HEK293 (cell line): ENCODE measurements around the gene ZNF330.

Experiments
- EGR2 ChIP-seq: fragments of 450-650 bp; formaldehyde crosslinking; IDR thresholded peaks from 2 replicates; pipeline ENCODE4 v1.5.1; 2016; ENCODE audit warnings: low read depth, missing biosample characterization, missing genetic modification characterization
- FEZF1 ChIP-seq: fragments of 450-650 bp; formaldehyde crosslinking; IDR thresholded peaks from 2 replicates; pipeline ENCODE4 v1.5.1; 2016; ENCODE audit warnings: missing biosample characterization, missing genetic modification characterization
- GLIS1 ChIP-seq: fragments of 450-650 bp; formaldehyde crosslinking; IDR thresholded peaks from 2 replicates; pipeline ENCODE4 v1.5.1; 2016; ENCODE audit warnings: missing biosample characterization, missing genetic modification characterization
- GLIS2 ChIP-seq: fragments of 450-650 bp; formaldehyde crosslinking; IDR thresholded peaks from 2 replicates; pipeline ENCODE4 v1.5.1; 2016; ENCODE audit warnings: missing biosample characterization, missing genetic modification characterization
- KLF1 ChIP-seq: fragments of 450-650 bp; formaldehyde crosslinking; IDR thresholded peaks from 2 replicates; pipeline ENCODE4 v1.5.1; 2016; ENCODE audit warnings: missing biosample characterization, missing genetic modification characterization
- SCRT1 ChIP-seq: fragments of 450-650 bp; formaldehyde crosslinking; IDR thresholded peaks from 2 replicates; pipeline ENCODE4 v1.5.1; 2016; ENCODE audit warnings: missing biosample characterization, missing genetic modification characterization, borderline replicate concordance
- SETDB1 ChIP-seq: IDR thresholded peaks from one replicate; pipeline ENCODE4 v1.6.1; 2017; ENCODE audit warnings: mild to moderate bottlenecking, low read length, moderate library complexity, mixed read lengths; ENCODE audit not compliant: insufficient read length
- YY1 ChIP-seq: fragments of 450-650 bp; formaldehyde crosslinking; IDR thresholded peaks from 2 replicates; pipeline ENCODE4 v1.5.1; 2018; ENCODE audit warnings: missing biosample characterization, missing genetic modification characterization
- ZBTB11 ChIP-seq: fragments of 450-650 bp; formaldehyde crosslinking; conservative IDR thresholded peaks from 2 replicates; pipeline ENCODE4 v1.5.1; 2016; ENCODE audit warnings: low read depth, missing biosample characterization, missing genetic modification characterization
- ZIC2 ChIP-seq: fragments of 450-650 bp; formaldehyde crosslinking; IDR thresholded peaks from 2 replicates; pipeline ENCODE4 v1.5.1; 2016; ENCODE audit warnings: missing biosample characterization, missing genetic modification characterization
- ZNF16 ChIP-seq: fragments of 450-650 bp; formaldehyde crosslinking; IDR thresholded peaks from 2 replicates; pipeline ENCODE4 v1.5.1; 2016; ENCODE audit warnings: low read depth, missing biosample characterization, missing genetic modification characterization
- ZNF292 ChIP-seq: fragments of 450-650 bp; formaldehyde crosslinking; IDR thresholded peaks from 2 replicates; pipeline ENCODE4 v1.5.1; 2016; ENCODE audit warnings: low read depth, missing biosample characterization, missing genetic modification characterization, borderline replicate concordance
- ZNF335 ChIP-seq: fragments of 450-650 bp; formaldehyde crosslinking; conservative IDR thresholded peaks from 2 replicates; pipeline ENCODE4 v1.5.1; 2016; ENCODE audit warnings: missing biosample characterization, missing genetic modification characterization
- ZNF350 ChIP-seq: fragments of 450-650 bp; formaldehyde crosslinking; IDR thresholded peaks from 2 replicates; pipeline ENCODE4 v1.5.0; 2017; ENCODE audit warnings: missing biosample characterization, mild to moderate bottlenecking, missing genetic modification characterization
- ZNF394 ChIP-seq: fragments of 450-650 bp; formaldehyde crosslinking; IDR thresholded peaks from 2 replicates; pipeline ENCODE4 v1.5.1; 2016; ENCODE audit warnings: missing biosample characterization, missing genetic modification characterization, mild to moderate bottlenecking, moderate library complexity, borderline replicate concordance
- ZNF514 ChIP-seq: fragments of 450-650 bp; formaldehyde crosslinking; IDR thresholded peaks from 2 replicates; pipeline ENCODE4 v1.5.1; 2016; ENCODE audit warnings: missing biosample characterization, missing genetic modification characterization
- ZNF561 ChIP-seq: fragments of 450-650 bp; IDR thresholded peaks from 2 replicates; pipeline ENCODE4 v1.5.1; 2018; ENCODE audit warnings: missing biosample characterization, missing genetic modification characterization, borderline replicate concordance
- ZNF585B ChIP-seq: fragments of 450-650 bp; formaldehyde crosslinking; IDR thresholded peaks from 2 replicates; pipeline ENCODE4 v1.5.1; 2016; ENCODE audit warnings: missing biosample characterization, missing genetic modification characterization
- ZNF623 ChIP-seq: fragments of 450-650 bp; formaldehyde crosslinking; IDR thresholded peaks from 2 replicates; pipeline ENCODE4 v1.5.1; 2016; ENCODE audit warnings: missing biosample characterization, missing genetic modification characterization
- ZNF639 ChIP-seq: fragments of 450-650 bp; formaldehyde crosslinking; IDR thresholded peaks from 2 replicates; pipeline ENCODE4 v1.5.1; 2016; ENCODE audit warnings: missing biosample characterization, missing genetic modification characterization
- ZNF670 ChIP-seq: fragments of 450-650 bp; formaldehyde crosslinking; IDR thresholded peaks from 2 replicates; pipeline ENCODE4 v1.5.1; 2016; ENCODE audit warnings: missing biosample characterization, missing genetic modification characterization, low read depth
- ZNF701 ChIP-seq: fragments of 450-650 bp; formaldehyde crosslinking; IDR thresholded peaks from 2 replicates; pipeline ENCODE4 v1.5.1; 2016; ENCODE audit warnings: missing biosample characterization, missing genetic modification characterization
- ZNF707 ChIP-seq: fragments of 450-650 bp; formaldehyde crosslinking; IDR thresholded peaks from 2 replicates; pipeline ENCODE4 v1.5.1; 2016; ENCODE audit warnings: missing biosample characterization, missing genetic modification characterization
- ZNF768 ChIP-seq: fragments of 450-650 bp; formaldehyde crosslinking; IDR thresholded peaks from 2 replicates; pipeline ENCODE4 v1.5.1; 2018; ENCODE audit warnings: missing biosample characterization, mild to moderate bottlenecking, missing genetic modification characterization
- ZNF785 ChIP-seq: fragments of 450-650 bp; formaldehyde crosslinking; IDR thresholded peaks from 2 replicates; pipeline ENCODE4 v1.5.1; 2016; ENCODE audit warnings: missing biosample characterization, missing genetic modification characterization
- ZNF830 ChIP-seq: fragments of 450-650 bp; IDR thresholded peaks from 2 replicates; pipeline ENCODE4 v1.5.0; 2018; ENCODE audit warnings: missing biosample characterization, missing genetic modification characterization, low read depth, mild to moderate bottlenecking, moderate library complexity
- ZSCAN18 ChIP-seq: fragments of 450-650 bp; formaldehyde crosslinking; IDR thresholded peaks from 2 replicates; pipeline ENCODE4 v1.5.1; 2016; ENCODE audit warnings: missing biosample characterization, missing genetic modification characterization
- ZSCAN30 ChIP-seq: fragments of 450-650 bp; IDR thresholded peaks from 2 replicates; pipeline ENCODE4 v1.5.1; 2018; ENCODE audit warnings: missing biosample characterization, mild to moderate bottlenecking, missing genetic modification characterization, moderate library complexity
- TF ChIP-seq, protein P1 (sequence below): fragments of 450-650 bp; formaldehyde crosslinking; IDR thresholded peaks from 2 replicates; pipeline ENCODE4 v1.5.1; 2016; ENCODE audit warnings: missing biosample characterization, missing genetic modification characterization
- TF ChIP-seq, protein P2 (sequence below): fragments of 450-650 bp; IDR thresholded peaks from 2 replicates; pipeline ENCODE4 v1.5.1; 2018; ENCODE audit warnings: missing biosample characterization, missing genetic modification characterization

Gene ZNF330

DNA sequence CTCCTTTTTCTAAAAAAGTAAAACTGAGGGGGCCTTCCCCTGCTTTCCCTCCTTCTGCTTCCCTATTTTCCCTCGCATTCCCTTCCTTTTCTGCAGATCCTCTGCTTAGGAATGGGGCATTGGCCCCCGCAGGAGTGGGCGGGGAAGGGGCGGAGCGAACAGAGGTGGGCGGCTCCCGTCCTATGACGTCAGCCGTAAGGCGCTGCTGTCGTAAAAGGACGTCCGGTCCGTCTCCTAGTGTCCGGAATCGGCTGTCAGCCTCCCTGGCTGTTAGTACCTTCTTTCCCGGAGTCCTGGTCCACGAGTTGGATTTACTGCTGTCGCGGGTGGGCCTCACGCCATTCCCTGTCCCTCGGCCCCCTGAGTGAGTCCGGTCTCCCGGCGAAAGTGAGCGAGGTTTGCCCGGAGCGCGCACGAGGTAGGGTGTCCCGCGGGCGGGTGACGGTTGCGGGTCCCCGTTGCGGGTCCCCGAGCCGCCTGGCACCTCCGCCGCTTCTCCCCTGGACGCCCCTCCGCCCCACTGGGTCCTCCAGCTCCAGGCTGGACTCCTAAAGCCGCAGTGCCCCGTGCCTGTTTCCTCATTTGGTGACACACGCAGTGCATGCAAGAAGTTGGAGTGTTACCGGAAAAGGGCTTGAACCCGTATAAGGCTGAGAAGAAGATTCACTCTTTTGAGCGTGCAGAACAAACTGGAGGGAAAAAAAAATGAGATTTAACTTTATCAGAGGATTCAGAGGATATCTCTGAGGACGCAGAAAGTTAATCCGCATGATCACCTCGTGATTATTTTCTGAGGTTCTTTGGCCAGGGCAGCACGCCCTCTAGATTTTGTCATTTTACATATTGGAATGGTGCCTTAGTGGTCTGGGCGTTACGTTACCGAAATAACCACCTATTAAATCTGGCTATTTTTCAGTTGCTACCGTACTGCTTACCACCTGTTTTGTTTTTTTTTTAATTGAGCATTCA is at the start of gene ZNF330 (continued):
- TF ChIP-seq ZNF514 (tag by site-specific recombination), result no peak
- peak; percentile 78 for TF ChIP-seq EGR2 (tag by site-specific recombination)
- TF ChIP-seq SCRT1 (tag by site-specific recombination), result no peak
- no peak for TF ChIP-seq ZSCAN18 (tag by site-specific recombination)
- no peak for TF ChIP-seq ZSCAN30
- TF ChIP-seq ZIC2, result peak; percentile 51
- TF ChIP-seq YY1, result no peak
- TF ChIP-seq ZNF785, result no peak
- TF ChIP-seq KLF1 (tag by site-specific recombination), result peak; percentile 35; the same call in 1 of the 2 replicates
- TF ChIP-seq, protein P1, sequence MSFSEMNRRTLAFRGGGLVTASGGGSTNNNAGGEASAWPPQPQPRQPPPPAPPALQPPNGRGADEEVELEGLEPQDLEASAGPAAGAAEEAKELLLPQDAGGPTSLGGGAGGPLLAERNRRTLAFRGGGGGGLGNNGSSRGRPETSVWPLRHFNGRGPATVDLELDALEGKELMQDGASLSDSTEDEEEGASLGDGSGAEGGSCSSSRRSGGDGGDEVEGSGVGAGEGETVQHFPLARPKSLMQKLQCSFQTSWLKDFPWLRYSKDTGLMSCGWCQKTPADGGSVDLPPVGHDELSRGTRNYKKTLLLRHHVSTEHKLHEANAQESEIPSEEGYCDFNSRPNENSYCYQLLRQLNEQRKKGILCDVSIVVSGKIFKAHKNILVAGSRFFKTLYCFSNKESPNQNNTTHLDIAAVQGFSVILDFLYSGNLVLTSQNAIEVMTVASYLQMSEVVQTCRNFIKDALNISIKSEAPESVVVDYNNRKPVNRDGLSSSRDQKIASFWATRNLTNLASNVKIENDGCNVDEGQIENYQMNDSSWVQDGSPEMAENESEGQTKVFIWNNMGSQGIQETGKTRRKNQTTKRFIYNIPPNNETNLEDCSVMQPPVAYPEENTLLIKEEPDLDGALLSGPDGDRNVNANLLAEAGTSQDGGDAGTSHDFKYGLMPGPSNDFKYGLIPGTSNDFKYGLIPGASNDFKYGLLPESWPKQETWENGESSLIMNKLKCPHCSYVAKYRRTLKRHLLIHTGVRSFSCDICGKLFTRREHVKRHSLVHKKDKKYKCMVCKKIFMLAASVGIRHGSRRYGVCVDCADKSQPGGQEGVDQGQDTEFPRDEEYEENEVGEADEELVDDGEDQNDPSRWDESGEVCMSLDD (tag by site-specific recombination), result no peak
- no peak for TF ChIP-seq ZNF585B (tag by site-specific recombination)
- no peak for TF ChIP-seq ZNF830
- peak; percentile 89 for TF ChIP-seq ZNF335 (tag by site-specific recombination)
- TF ChIP-seq ZNF292, result no peak
- TF ChIP-seq, protein P2, sequence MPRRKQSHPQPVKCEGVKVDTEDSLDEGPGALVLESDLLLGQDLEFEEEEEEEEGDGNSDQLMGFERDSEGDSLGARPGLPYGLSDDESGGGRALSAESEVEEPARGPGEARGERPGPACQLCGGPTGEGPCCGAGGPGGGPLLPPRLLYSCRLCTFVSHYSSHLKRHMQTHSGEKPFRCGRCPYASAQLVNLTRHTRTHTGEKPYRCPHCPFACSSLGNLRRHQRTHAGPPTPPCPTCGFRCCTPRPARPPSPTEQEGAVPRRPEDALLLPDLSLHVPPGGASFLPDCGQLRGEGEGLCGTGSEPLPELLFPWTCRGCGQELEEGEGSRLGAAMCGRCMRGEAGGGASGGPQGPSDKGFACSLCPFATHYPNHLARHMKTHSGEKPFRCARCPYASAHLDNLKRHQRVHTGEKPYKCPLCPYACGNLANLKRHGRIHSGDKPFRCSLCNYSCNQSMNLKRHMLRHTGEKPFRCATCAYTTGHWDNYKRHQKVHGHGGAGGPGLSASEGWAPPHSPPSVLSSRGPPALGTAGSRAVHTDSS (tag by site-specific recombination), result no peak
- TF ChIP-seq ZNF561 (tag by site-specific recombination), result no peak
- TF ChIP-seq GLIS2 (tag by site-specific recombination), result peak; percentile 54; the same call in 1 of the 2 replicates
- TF ChIP-seq ZNF701, result no peak
- TF ChIP-seq ZNF707 (tag by site-specific recombination), result no peak
- TF ChIP-seq ZNF350 (tag by site-specific recombination), result no peak
- TF ChIP-seq ZBTB11 (tag by site-specific recombination), result peak; percentile 74
- TF ChIP-seq FEZF1 (tag by site-specific recombination), result no peak
- no peak for TF ChIP-seq ZNF670 (tag by site-specific recombination)
- no peak for TF ChIP-seq SETDB1
- TF ChIP-seq ZNF768, result no peak
- no peak for TF ChIP-seq ZNF623 (tag by site-specific recombination)
- TF ChIP-seq GLIS1 (tag by site-specific recombination), result peak; percentile 29; the same call in 1 of the 2 replicates
- TF ChIP-seq ZNF16 (tag by site-specific recombination), result no peak
- TF ChIP-seq ZNF639 (tag by site-specific recombination), result no peak
- TF ChIP-seq ZNF394 (tag by site-specific recombination), result peak; percentile 57; the same call in 1 of the 2 replicates
